Common myeloid progenitor, CD34-positive (primary cell): ENCODE results near the gene MTFMT.
A peak's percentile ranks its signal among the peaks of the same experiment; 100 is the strongest.

Experiments
- CTCF ChIA-PET: fragments of 350-600 bp; sonication (Branson Sonifier 250); formaldehyde crosslinking; loops from one replicate; lab custom pipeline; 2021; ENCODE audit warnings: antibody characterized with exemption; lab: Charles Lee
- POLR2A ChIA-PET: fragments of 350-600 bp; sonication (Branson Sonifier 250); formaldehyde crosslinking; loops from one replicate; lab custom pipeline; 2021; ENCODE audit warnings: antibody characterized with exemption; lab: Charles Lee
- DNase-seq, 3 donors: peaks; one replicate each; pipeline versions ENCODE4 v3.0.0 to v3.0.0-alpha.2; 2013
- H3K27ac ChIP-seq, 2 experiments: 1 replicate in 1 of 2; 2 replicates in 1 of 2; pipeline ENCODE4 v1.7.0; 2013; ENCODE audit warnings: inconsistent platforms in 2 of 2, low read length in 2 of 2, mild to moderate bottlenecking in 2 of 2, low read depth in 1 of 2, moderate library complexity in 1 of 2; ENCODE audit not compliant: severe bottlenecking in 2 of 2, insufficient read depth in 1 of 2, poor library complexity in 1 of 2
- H3K27me3 ChIP-seq, 5 experiments: replicated peaks in 2 of 5; 1 replicate in 3 of 5; 2 replicates in 2 of 5; pipeline versions ENCODE4 v1.6.1 to v1.7.0; 2013; ENCODE audit warnings: low read length in 4 of 5, mild to moderate bottlenecking in 2 of 5, moderate library complexity in 2 of 5, inconsistent platforms in 1 of 5; ENCODE audit not compliant: insufficient read depth in 5 of 5, control insufficient read depth in 4 of 5
- H3K36me3 ChIP-seq, 4 experiments: 1 replicate in 2 of 4; 2 replicates in 2 of 4; pipeline versions ENCODE4 v1.6.1 to v1.7.0; 2013; ENCODE audit warnings: low read length in 3 of 4, control low read depth in 1 of 4, mild to moderate bottlenecking in 1 of 4; ENCODE audit not compliant: control insufficient read depth in 4 of 4, insufficient read depth in 4 of 4
- H3K4me1 ChIP-seq, 4 experiments: 1 replicate in 3 of 4; 2 replicates in 1 of 4; pipeline versions ENCODE4 v1.6.1 to v1.7.1; 2013; ENCODE audit warnings: low read length in 3 of 4, mild to moderate bottlenecking in 3 of 4, control low read depth in 1 of 4, inconsistent platforms in 1 of 4, moderate library complexity in 1 of 4; ENCODE audit not compliant: control insufficient read depth in 4 of 4, insufficient read depth in 4 of 4; ENCODE audit errors: control extremely low read depth in 1 of 4
- H3K4me3 ChIP-seq, 7 experiments: 1 replicate in 4 of 7; 2 replicates in 3 of 7; pipeline versions ENCODE4 v1.5.1 to v1.7.0; 2013; ENCODE audit warnings: mild to moderate bottlenecking in 7 of 7, low read length in 6 of 7, moderate library complexity in 6 of 7, inconsistent platforms in 2 of 7, low read depth in 2 of 7, control low read depth in 1 of 7; ENCODE audit not compliant: insufficient read depth in 4 of 7, control insufficient read depth in 1 of 7; ENCODE audit errors: extremely low read depth in 1 of 7
- H3K9me3 ChIP-seq, 5 experiments: 1 replicate in 4 of 5; 2 replicates in 1 of 5; pipeline versions ENCODE4 v1.6.1 to v1.7.1; 2013; ENCODE audit warnings: low read length in 4 of 5, mild to moderate bottlenecking in 2 of 5, inconsistent platforms in 1 of 5, low read depth in 1 of 5, moderate library complexity in 1 of 5; ENCODE audit not compliant: control insufficient read depth in 4 of 5, insufficient read depth in 2 of 5; ENCODE audit errors: control extremely low read depth in 1 of 5
- WGBS: methylation state at CpG from one replicate; pipeline ENCODE4 v1.1.5; 2013; ENCODE audit not compliant: insufficient coverage; 5-methylcytosine and 5-hydroxymethylcytosine counted together

Gene MTFMT

DNA sequence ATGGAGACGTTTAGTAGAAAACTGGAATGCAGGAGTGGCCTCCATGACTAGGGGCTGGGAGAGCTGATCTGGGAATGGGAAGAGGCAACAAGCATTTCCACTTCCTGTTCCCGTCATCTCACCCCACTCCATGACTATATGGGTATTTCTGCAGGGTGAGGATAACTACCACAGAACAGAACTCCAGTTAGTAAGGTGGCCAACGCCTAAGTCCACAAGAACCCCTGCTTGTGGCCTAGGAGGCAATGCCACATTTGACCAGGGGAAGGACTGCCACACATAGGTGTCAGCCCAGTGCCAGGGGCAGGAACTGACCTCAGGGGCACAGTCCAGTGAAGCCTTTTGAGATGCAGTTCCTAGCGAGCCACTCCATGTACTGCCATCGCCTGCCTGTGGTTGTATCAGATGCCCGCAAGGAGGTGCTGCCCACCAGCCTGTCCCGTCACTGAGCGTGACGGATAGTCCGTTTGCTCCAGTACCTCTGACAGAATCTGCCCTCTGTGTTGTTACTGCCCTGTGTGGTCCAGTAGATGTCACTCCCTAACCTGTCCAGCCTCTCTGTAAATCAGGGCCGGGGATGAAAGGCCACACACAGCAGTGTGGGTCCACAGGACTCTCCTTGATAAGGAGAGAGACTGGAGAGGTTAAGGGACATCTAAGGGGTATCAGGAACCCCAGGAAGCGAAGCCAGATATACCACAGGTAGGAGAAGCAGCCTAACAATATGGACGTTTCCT is 3.5 kb upstream of the MTFMT start:
- WGBS: 39% methylated on average over 11 of the region's 13 CpGs
- peak overlapping the region in 1 of 7 experiments; percentile 50 for H3K4me3 ChIP-seq
- no peaks in the 10 kb centered on the region for H3K36me3 ChIP-seq
- DNase-seq: peak; percentile 66 to 75 (median 74)
- H3K27ac ChIP-seq: no peak overlapping the region
- H3K27me3 ChIP-seq: peaks cover 0 to 3% (median 0%) of the 10 kb centered on the region in 5 experiments
- POLR2A ChIA-PET: no interaction called here
- no peaks in the 10 kb centered on the region for H3K9me3 ChIP-seq
- CTCF ChIA-PET: interaction anchor here (1.1 to 4.0 kb wide), 11 partner anchors 9 to 70 kb away, joined by 3 to 31 read pairs (median 6); partner anchors contain the start of gene KBTBD13
- peaks cover 5 to 24% (median 17%) of the 10 kb centered on the region in 4 experiments for H3K4me1 ChIP-seq

DNA sequence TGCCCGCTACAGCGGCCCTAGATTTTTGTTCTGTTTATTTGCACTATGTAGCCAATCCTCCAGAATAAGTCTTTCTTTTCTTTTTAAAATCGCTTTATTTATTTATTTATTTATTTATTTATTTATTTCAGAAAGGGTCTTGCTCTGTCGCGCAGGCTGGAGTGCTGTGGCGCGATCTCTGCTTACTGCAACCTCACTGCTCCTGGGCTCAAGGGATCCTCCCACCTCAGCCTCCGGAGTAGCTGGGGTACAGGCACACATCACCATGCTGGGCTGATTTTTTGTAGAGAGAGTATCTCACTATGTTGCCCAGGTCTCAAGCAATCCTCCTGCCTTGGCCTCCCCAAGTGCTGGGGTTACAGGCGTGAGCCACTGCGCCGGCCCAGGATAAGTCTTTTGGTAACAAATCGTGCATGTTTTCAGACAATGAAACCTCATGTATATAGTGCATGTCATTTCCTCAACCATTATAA is 333 bp upstream of the MTFMT start:
- CTCF ChIA-PET: interaction anchor here (0.6 kb wide), 1 partner anchor 108 kb away, joined by 3 read pairs; no protein-coding TSS in a partner anchor
- Histone ChIP-seq H3K4me3 (peak overlapping the region in 4 of 7 experiments; percentile 87 to 90 (median 88)), H3K4me1 (peaks cover 7 to 27% (median 21%) of the 10 kb centered on the region in 4 experiments), H3K27ac (no peak overlapping the region), H3K27me3 (peaks cover 0 to 3% (median 0%) of the 10 kb centered on the region in 5 experiments), H3K36me3 (peaks cover 4 to 17% (median 8%) of the 10 kb centered on the region in 4 experiments), H3K9me3 (no peaks in the 10 kb centered on the region)
- DNase-seq: no peak
- WGBS: 76% methylated on average over 7 of the region's 12 CpGs
- POLR2A ChIA-PET: no interaction called here

DNA sequence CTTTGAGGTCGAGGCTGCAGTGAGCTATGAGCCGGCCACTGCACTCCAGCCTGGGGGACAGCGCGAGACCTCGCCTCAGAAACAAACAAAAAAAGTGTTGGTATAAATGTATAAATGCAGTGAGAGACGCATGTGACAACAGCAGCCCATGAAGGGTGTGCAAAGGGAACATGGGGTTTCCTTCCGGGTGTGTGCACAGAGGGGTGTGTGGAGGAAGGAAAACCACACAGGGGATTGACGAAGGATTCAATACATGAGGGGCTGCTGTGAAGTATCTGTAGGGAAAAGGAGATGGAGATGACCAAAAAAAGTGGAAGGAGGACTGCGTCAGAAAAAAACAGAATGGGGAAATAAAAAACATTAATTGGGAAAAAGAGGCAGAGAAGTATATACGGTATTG is 1.1 kb downstream of the MTFMT start:
- CTCF ChIA-PET: no interaction called here
- 14% methylated on average over 9 of the region's 10 CpGs for WGBS
- POLR2A ChIA-PET: no interaction called here
- Histone ChIP-seq H3K36me3 (peaks cover 5 to 25% (median 13%) of the 10 kb centered on the region in 4 experiments), H3K27ac (peak overlapping the region in 1 of 2 experiments; percentile 76), H3K4me1 (peaks cover 4 to 21% (median 17%) of the 10 kb centered on the region in 4 experiments), H3K9me3 (no peaks in the 10 kb centered on the region), H3K4me3 (peak overlapping the region in 6 of 7 experiments; percentile 78 to 90 (median 88)), H3K27me3 (peaks cover 0 to 3% (median 0%) of the 10 kb centered on the region in 5 experiments)
- DNase-seq: no peak

DNA sequence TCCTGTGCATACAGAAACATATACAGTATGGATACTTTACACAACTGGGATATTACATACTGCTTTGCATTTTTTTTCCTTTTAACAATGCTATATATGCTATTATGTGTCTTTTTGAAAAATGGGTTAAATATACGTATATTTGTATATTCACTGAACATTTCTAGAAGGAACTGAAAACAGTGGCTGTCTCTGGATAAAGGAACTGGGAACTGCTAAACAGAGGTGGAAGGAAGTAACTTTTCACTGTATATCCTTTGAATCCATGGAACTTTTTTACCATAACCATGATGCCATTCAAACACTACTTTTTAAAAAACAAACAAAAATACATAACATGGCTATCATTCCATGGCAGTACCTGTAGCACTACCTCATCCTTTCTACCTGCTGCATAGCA is 1.8 kb downstream of the MTFMT start:
- Histone ChIP-seq H3K27me3 (peaks cover 0 to 3% (median 0%) of the 10 kb centered on the region in 5 experiments), H3K4me1 (peaks cover 4 to 17% (median 13%) of the 10 kb centered on the region in 4 experiments), H3K4me3 (peak overlapping the region in 2 of 7 experiments; percentile 88 to 90), H3K36me3 (peaks cover 5 to 30% (median 15%) of the 10 kb centered on the region in 4 experiments), H3K27ac (no peak overlapping the region), H3K9me3 (no peaks in the 10 kb centered on the region)
- CTCF ChIA-PET: no interaction called here
- no peak for DNase-seq
- POLR2A ChIA-PET: interaction anchor here (0.7 kb wide), 1 partner anchor 122 kb away, joined by 3 read pairs; no protein-coding TSS in a partner anchor
- no CpG with 5 or more reads among the region's 1 CpG for WGBS

DNA sequence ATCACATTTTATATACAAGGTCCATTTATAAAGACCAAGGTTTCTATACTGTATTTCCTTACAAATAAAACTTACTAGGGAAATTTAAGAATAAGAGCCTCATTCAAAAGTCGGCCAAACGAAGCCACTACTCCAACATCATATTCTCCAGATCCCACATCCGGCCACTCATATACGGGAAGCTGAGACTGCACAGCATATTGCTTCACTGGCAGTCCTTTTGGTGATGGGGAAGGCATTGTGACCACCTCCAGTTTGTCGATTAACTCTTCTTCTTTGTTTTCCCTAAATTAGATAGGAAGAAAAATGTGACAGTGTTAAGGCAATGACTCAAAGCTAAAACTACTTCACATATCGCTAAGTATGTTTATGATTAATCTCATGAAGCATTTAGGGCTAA is 2.7 kb downstream of the MTFMT start:
- no peak overlapping the region for H3K27ac ChIP-seq
- no peak overlapping the region for H3K4me3 ChIP-seq
- H3K36me3 ChIP-seq: peaks cover 5 to 31% (median 17%) of the 10 kb centered on the region in 4 experiments
- no peaks in the 10 kb centered on the region for H3K9me3 ChIP-seq
- DNase-seq: no peak
- ChIA-PET CTCF (interaction anchor here (1.0 kb wide), 1 partner anchor 11 kb away, joined by 3 read pairs; no protein-coding TSS in a partner anchor), POLR2A (interaction anchor here (0.7 kb wide), 1 partner anchor 122 kb away, joined by 3 read pairs; no protein-coding TSS in a partner anchor)
- whole genome bisulfite sequencing: 100% methylated on average over 1 of the region's 6 CpGs
- peaks cover 4 to 17% (median 13%) of the 10 kb centered on the region in 4 experiments for H3K4me1 ChIP-seq
- H3K27me3 ChIP-seq: peaks cover 0 to 2% (median 0%) of the 10 kb centered on the region in 5 experiments

DNA sequence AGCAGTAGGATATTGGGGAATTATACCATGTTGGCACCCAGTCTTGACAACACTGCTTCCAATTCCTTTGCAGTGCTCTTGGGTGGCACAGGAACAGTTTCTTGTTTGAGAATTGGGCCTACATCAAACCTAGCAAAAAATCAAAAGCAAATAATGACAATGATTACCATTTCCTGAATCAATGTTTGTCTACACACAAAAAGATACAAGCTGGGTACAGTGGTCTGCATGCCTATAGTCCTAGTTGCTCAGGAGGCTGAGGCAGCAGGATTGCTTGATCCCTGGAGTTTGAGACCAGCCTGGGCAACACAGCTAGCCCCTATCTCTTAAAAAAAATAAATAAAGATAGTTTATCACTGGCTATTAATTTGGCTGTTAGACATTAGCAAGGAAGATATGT is 8.0 kb downstream of the MTFMT start:
- H3K27ac ChIP-seq: no peak overlapping the region
- no peak overlapping the region for H3K4me3 ChIP-seq
- no peaks in the 10 kb centered on the region for H3K9me3 ChIP-seq
- H3K27me3 ChIP-seq: no peaks in the 10 kb centered on the region
- DNase-seq: no peak
- no peaks in the 10 kb centered on the region for H3K4me1 ChIP-seq
- H3K36me3 ChIP-seq: peaks cover 26 to 58% (median 43%) of the 10 kb centered on the region in 4 experiments
- ChIA-PET POLR2A (no interaction called here), CTCF (interaction anchor here (1.2 kb wide), 1 partner anchor 9 kb away, joined by 3 read pairs; no protein-coding TSS in a partner anchor)
